Activated B cell treated with CpG ODN at 0.5 μM for 24 hours (primary cell): ENCODE measurements around the gene KCNK1. TPM values are rescaled to one million over a fixed set of nuclear protein-coding genes. Genes with fewer than 3 reads are reported as not detected.

Experiments used
- ATAC-seq: fragments of 200-7000 bp; cut with Tn5 transposase; one replicate; pipeline ENCODE4 v1.10.0; 2021; ENCODE audit warnings: low read depth, mild to moderate bottlenecking, moderate library complexity
- CTCF ChIA-PET: fragments of 350-600 bp; sonication (Branson Sonifier 250); formaldehyde crosslinking; loops from one replicate; lab custom pipeline; 2021; ENCODE audit warnings: antibody characterized with exemption; lab: Charles Lee
- POLR2A ChIA-PET: fragments of 350-600 bp; sonication (Branson Sonifier 250); formaldehyde crosslinking; loops from one replicate; lab custom pipeline; 2021; ENCODE audit warnings: antibody characterized with exemption; lab: Charles Lee
- DNase-seq: peaks from one replicate; pipeline ENCODE4 v3.0.0; 2022
- H3K27ac Mint-ChIP-seq: one replicate; pipeline ENCODE4 v1.8.0; 2020; ENCODE audit warnings: mixed read lengths
- H3K27me3 Mint-ChIP-seq: one replicate; pipeline ENCODE4 v1.8.0; 2021; ENCODE audit warnings: mixed read lengths
- H3K36me3 Mint-ChIP-seq: one replicate; pipeline ENCODE4 v1.8.0; 2021; ENCODE audit warnings: low read depth, mixed read lengths
- H3K4me1 Mint-ChIP-seq: one replicate; pipeline ENCODE4 v1.8.0; 2021; ENCODE audit warnings: mixed read lengths
- H3K4me3 Mint-ChIP-seq: one replicate; pipeline ENCODE4 v1.8.0; 2020; ENCODE audit warnings: mild to moderate bottlenecking, mixed read lengths
- H3K9me3 Mint-ChIP-seq: one replicate; pipeline ENCODE4 v1.8.0; 2020; ENCODE audit warnings: mixed read lengths
- CTCF ChIP-seq: fragments of 200-600 bp; IDR thresholded peaks from one replicate; pipeline ENCODE4 v1.8.0; 2022; ENCODE audit warnings: antibody characterized with exemption, mild to moderate bottlenecking
- intact Hi-C: fragments of 100-400 bp; cut with micrococcal nuclease; formaldehyde crosslinking; loops from one replicate; pipeline ENCODE4 v1.15.1; 2024
- total RNA-seq: library from RNA; stranded (reverse); gene quantifications from 2 replicates; pipeline ENCODE4 v1.2.3, GENCODE V29; 2022

Gene KCNK1
- total RNA-seq, 1 donor from 2014 or later = not detected

DNA sequence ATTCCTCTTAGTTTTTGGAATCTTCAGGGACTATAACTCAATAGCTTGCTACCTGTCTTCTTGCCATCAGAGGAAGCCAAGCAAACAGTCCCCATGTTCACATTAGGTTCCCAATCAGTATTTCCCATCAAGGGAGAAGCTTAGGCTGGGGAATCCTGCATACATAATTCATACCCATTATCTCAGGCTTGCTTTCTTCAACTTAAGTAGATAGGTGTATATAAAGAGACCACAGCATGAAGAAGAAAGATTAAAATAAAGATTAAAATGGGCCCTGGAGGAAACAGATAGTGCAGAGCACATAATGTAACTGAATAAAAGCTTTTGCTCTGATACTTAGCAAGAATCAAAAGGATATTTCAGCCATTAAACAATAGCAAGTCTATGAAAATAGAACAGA is 29.0 kb upstream of the KCNK1 start:
- intact Hi-C loops = no loop called here
- no peak for ATAC-seq
- CTCF ChIA-PET = no interaction called here
- H3K27ac Mint-ChIP-seq = no peak overlapping the region
- TF ChIP-seq CTCF = no peak
- no peak for DNase-seq
- peaks cover 4% of the 10 kb centered on the region for H3K9me3 Mint-ChIP-seq
- H3K36me3 Mint-ChIP-seq = no peaks in the 10 kb centered on the region
- no peak overlapping the region for H3K4me3 Mint-ChIP-seq
- H3K27me3 Mint-ChIP-seq = peaks cover 12% of the 10 kb centered on the region
- no peaks in the 10 kb centered on the region for H3K4me1 Mint-ChIP-seq
- POLR2A ChIA-PET = no interaction called here

DNA sequence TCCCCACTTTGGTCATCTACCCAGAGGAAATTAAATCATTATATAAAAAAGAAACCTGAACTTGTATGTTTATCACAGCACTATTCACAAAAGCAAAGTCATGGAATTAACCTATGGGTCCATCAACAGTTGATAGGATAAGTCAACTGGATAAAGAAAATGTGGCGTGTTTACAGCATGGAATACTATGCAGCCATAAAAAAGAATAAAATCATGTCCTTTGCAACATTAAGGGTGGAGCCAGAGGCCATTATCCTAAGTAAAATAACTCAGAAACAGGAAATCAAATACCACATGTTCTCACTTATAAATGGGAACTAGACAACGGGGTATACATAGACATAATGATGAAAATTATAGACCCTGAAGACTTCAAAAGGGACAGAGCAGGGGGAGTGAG is 27.6 kb upstream of the KCNK1 start:
- intact Hi-C loops = no loop called here
- DNase-seq (no peak), ATAC-seq (no peak)
- Mint-ChIP-seq H3K27ac (no peak overlapping the region), H3K4me1 (no peaks in the 10 kb centered on the region), H3K27me3 (peaks cover 10% of the 10 kb centered on the region), H3K4me3 (no peak overlapping the region), H3K9me3 (peaks cover 4% of the 10 kb centered on the region), H3K36me3 (no peaks in the 10 kb centered on the region)
- ChIA-PET CTCF (no interaction called here), POLR2A (no interaction called here)
- no peak for TF ChIP-seq CTCF

DNA sequence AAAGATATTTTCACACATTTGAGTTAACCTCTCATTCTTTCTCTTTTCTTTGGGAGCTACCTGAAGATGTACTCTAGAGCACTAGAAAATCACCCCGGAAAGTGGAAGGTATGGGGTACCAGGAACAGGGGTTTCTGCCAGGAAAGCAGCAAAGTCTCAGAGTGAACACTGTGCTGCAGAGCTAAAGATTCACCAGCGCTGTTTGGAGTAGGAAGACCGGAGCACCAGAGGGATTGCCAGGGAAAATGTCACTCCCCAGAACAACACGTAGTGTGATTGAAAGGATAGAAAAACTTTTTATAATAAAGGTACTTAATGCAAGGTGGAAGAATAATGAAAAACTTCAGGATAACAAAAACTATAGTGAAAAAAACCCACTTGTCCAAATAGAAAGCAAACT is 26.7 kb upstream of the KCNK1 start:
- ChIA-PET POLR2A (no interaction called here), CTCF (no interaction called here)
- peaks cover 10% of the 10 kb centered on the region for H3K27me3 Mint-ChIP-seq
- H3K4me3 Mint-ChIP-seq = no peak overlapping the region
- H3K27ac Mint-ChIP-seq = no peak overlapping the region
- TF ChIP-seq CTCF = no peak
- DNase-seq (no peak), ATAC-seq (no peak)
- no peaks in the 10 kb centered on the region for H3K4me1 Mint-ChIP-seq
- no peaks in the 10 kb centered on the region for H3K36me3 Mint-ChIP-seq
- intact Hi-C loops = no loop called here
- H3K9me3 Mint-ChIP-seq = peaks cover 4% of the 10 kb centered on the region

DNA sequence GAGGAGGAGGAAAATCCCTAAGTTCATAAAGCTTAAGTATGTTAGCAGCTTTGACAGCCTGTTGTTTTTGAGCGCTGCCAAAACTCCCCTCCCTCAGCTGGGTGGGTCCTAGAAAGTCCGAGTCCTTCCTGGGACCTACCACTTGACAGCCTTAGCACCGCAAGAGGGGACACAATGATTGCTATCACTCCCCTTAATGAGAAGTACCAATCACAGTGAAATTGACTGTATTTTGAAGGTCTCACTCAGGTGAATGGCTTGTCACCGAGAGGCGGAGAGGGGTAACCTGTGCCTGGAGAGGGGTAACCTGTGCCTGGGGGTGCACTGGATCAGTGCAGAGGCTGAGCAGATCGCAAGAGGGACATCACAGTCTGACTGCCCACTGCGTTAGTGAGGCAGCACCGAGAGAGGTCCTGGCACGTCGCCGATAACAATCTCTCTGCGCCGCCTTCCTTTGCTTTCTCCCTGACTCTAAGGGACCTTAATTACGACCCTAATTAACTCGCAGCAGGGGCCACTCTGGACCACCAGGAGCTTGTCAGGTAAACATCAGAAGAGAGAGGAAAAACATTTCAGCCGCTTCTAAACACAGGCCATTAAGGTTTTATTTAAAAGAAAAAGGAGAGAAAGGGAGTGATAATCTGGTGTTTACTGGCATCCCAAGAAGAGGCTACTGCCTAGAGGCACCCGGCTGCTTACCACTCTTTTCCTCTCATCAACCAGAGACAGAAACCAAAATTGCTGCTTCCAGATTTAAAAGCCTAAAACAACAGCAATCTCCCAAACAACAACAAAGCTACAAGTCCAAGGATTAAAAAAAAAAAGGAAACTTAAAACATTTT is 25.7 kb upstream of the KCNK1 start:
- H3K27ac Mint-ChIP-seq = no peak overlapping the region
- H3K4me1 Mint-ChIP-seq = no peaks in the 10 kb centered on the region
- peaks cover 4% of the 10 kb centered on the region for H3K9me3 Mint-ChIP-seq
- no peak for ATAC-seq
- POLR2A ChIA-PET = no interaction called here
- CTCF ChIA-PET = no interaction called here
- TF ChIP-seq CTCF = no peak
- intact Hi-C loops = no loop called here
- no peak overlapping the region for H3K4me3 Mint-ChIP-seq
- peaks cover 10% of the 10 kb centered on the region for H3K27me3 Mint-ChIP-seq
- no peak for DNase-seq
- no peaks in the 10 kb centered on the region for H3K36me3 Mint-ChIP-seq

GRCh38 chr1:233597489-233597901 is 16.4 kb upstream of the KCNK1 start:
- ChIA-PET CTCF (no interaction called here), POLR2A (no interaction called here)
- no peak for DNase-seq
- peaks cover 4% of the 10 kb centered on the region for H3K27me3 Mint-ChIP-seq
- intact Hi-C loops = no loop called here
- ATAC-seq = no peak
- H3K4me3 Mint-ChIP-seq = no peak overlapping the region
- TF ChIP-seq CTCF = no peak
- H3K27ac Mint-ChIP-seq = no peak overlapping the region
- no peaks in the 10 kb centered on the region for H3K4me1 Mint-ChIP-seq
- peaks cover 4% of the 10 kb centered on the region for H3K9me3 Mint-ChIP-seq
- no peaks in the 10 kb centered on the region for H3K36me3 Mint-ChIP-seq
